Measurements from ENCODE around the gene ANKRD53.

ANKRD53 gene

GRCh38 chr2:70959851-70960832 lies 18.3 kb upstream of the ANKRD53 start:
- 0 out of 2 replicates have a peak, but pooled peaks cover 4% of the 10 kb centered on the region for H3K4me1 ChIP-seq (ENCODE audit: low read length)
- no peaks in the 10 kb centered on the region for H3K9me2 ChIP-seq (replicated peaks; ENCODE audit: insufficient read depth, low read length)
- H3F3A ChIP-seq (ENCODE audit: insufficient read depth, low read length): no peaks in the 10 kb centered on the region
- H3K79me2 ChIP-seq (ENCODE audit: low read length): no peaks in the 10 kb centered on the region
- H3K4me3 ChIP-seq (ENCODE audit: low read length): no peak overlapping the region
- H3K27ac ChIP-seq (ENCODE audit: low read length): no peak overlapping the region
- DNase-seq: no peak
- no peaks in the 10 kb centered on the region for H4K20me1 ChIP-seq (ENCODE audit: insufficient read depth, low read length)
- H3K9me3 ChIP-seq (replicated peaks; ENCODE audit: insufficient read depth, low read length): no peaks in the 10 kb centered on the region
- peaks cover 40% of the 10 kb centered on the region for H3K27me3 ChIP-seq (replicated peaks; ENCODE audit: insufficient read depth, low read length)
- no peak overlapping the region for H2AFZ ChIP-seq (ENCODE audit: low read length)
- H3K9ac ChIP-seq (ENCODE audit: low read length): no peak overlapping the region
- TF ChIP-seq CTCF (IDR thresholded peaks at IDR 0.05; ENCODE audit: low read length) (peak; percentile 19), EZH2 (optimal IDR thresholded peaks at IDR 0.05; ENCODE audit: low read depth, low read length) (no peak), EZH2phosphoT487 (IDR thresholded peaks at IDR 0.05; ENCODE audit: low read length) (no peak)
- no peaks in the 10 kb centered on the region for H3K36me3 ChIP-seq (replicated peaks; ENCODE audit: insufficient read depth, low read length)
- H3K4me2 ChIP-seq (ENCODE audit: low read depth, low read length): no peak overlapping the region

- H3K27ac ChIP-seq (ENCODE audit: low read length): no peak overlapping the region
- peaks cover 35% of the 10 kb centered on the region for H3K27me3 ChIP-seq (replicated peaks; ENCODE audit: insufficient read depth, low read length)
- no peak overlapping the region for H3K9ac ChIP-seq (ENCODE audit: low read length)
- 0 out of 2 replicates have a peak, but pooled peaks cover 4% of the 10 kb centered on the region for H3K4me1 ChIP-seq (ENCODE audit: low read length)
- H3K9me2 ChIP-seq (replicated peaks; ENCODE audit: insufficient read depth, low read length): no peaks in the 10 kb centered on the region
- no peak overlapping the region for H3K4me2 ChIP-seq (ENCODE audit: low read depth, low read length)
- H4K20me1 ChIP-seq (ENCODE audit: insufficient read depth, low read length): no peaks in the 10 kb centered on the region
- H3F3A ChIP-seq (ENCODE audit: insufficient read depth, low read length): no peaks in the 10 kb centered on the region
- no peak for DNase-seq
- no peaks in the 10 kb centered on the region for H3K9me3 ChIP-seq (replicated peaks; ENCODE audit: insufficient read depth, low read length)
- TF ChIP-seq EZH2 (optimal IDR thresholded peaks at IDR 0.05; ENCODE audit: low read depth, low read length): no peak
- no peak for TF ChIP-seq CTCF (IDR thresholded peaks at IDR 0.05; ENCODE audit: low read length)
- TF ChIP-seq EZH2phosphoT487 (IDR thresholded peaks at IDR 0.05; ENCODE audit: low read length): no peak
- H3K79me2 ChIP-seq (ENCODE audit: low read length): no peaks in the 10 kb centered on the region
- H2AFZ ChIP-seq (ENCODE audit: low read length): no peak overlapping the region
- no peak overlapping the region for H3K4me3 ChIP-seq (ENCODE audit: low read length)
- H3K36me3 ChIP-seq (replicated peaks; ENCODE audit: insufficient read depth, low read length): no peaks in the 10 kb centered on the region
Measured at GRCh38 chr2:70960833-70961647, 17.4 kb upstream of the ANKRD53 start.

DNA sequence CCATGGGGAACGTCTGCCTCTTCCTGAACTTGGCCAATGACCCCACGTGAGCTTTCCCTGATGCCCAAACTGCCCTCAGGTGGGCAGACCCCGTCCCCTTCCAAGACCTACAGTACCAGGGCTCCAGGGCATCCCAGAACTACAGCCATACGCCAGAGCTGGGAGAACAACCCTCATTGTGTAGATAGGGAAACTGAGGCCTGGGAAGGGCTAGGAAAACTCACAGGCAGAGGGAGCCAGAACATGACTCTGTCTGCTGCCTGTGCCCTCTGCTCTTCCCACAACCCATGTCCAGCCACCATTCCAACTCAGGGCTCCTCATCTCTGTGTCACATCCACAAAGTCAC lies 16.8 kb upstream of the ANKRD53 start:
- Histone ChIP-seq H2AFZ (ENCODE audit: low read length) (no peak overlapping the region), H3F3A (ENCODE audit: insufficient read depth, low read length) (no peaks in the 10 kb centered on the region), H3K27me3 (replicated peaks; ENCODE audit: insufficient read depth, low read length) (peaks cover 35% of the 10 kb centered on the region), H3K9me3 (replicated peaks; ENCODE audit: insufficient read depth, low read length) (no peaks in the 10 kb centered on the region), H4K20me1 (ENCODE audit: insufficient read depth, low read length) (no peaks in the 10 kb centered on the region), H3K4me1 (ENCODE audit: low read length) (0 out of 2 replicates have a peak, but pooled peaks cover 4% of the 10 kb centered on the region), H3K9ac (ENCODE audit: low read length) (no peak overlapping the region), H3K9me2 (replicated peaks; ENCODE audit: insufficient read depth, low read length) (no peaks in the 10 kb centered on the region), H3K36me3 (replicated peaks; ENCODE audit: insufficient read depth, low read length) (no peaks in the 10 kb centered on the region), H3K4me3 (ENCODE audit: low read length) (no peak overlapping the region), H3K27ac (ENCODE audit: low read length) (no peak overlapping the region), H3K79me2 (ENCODE audit: low read length) (no peaks in the 10 kb centered on the region), H3K4me2 (ENCODE audit: low read depth, low read length) (no peak overlapping the region)
- TF ChIP-seq EZH2phosphoT487 (IDR thresholded peaks at IDR 0.05; ENCODE audit: low read length) (no peak), CTCF (IDR thresholded peaks at IDR 0.05; ENCODE audit: low read length) (no peak)
- no peak for DNase-seq

Data from MM.1S (cell line).